WERI-Rb-1 (cell line): ENCODE results near the gene CHST12.

Experiments
- DNase-seq: peaks from one replicate; pipeline ENCODE4 v3.0.0-alpha.2; 2020
- H3K27ac ChIP-seq: fragments of 250-450 bp; sonication (Bioruptor Pico); 2 replicates; pipeline ENCODE4 v1.5.1; 2020; ENCODE audit warnings: mild to moderate bottlenecking, moderate library complexity
- H3K27me3 ChIP-seq: fragments of 250-450 bp; sonication (Bioruptor Pico); 2 replicates; pipeline ENCODE4 v1.5.1; 2021; ENCODE audit warnings: mild to moderate bottlenecking, low read depth, moderate library complexity; ENCODE audit not compliant: insufficient read depth, severe bottlenecking
- H3K36me3 ChIP-seq: fragments of 250-450 bp; sonication (Bioruptor Pico); 2 replicates; pipeline ENCODE4 v1.5.1; 2020; ENCODE audit warnings: mild to moderate bottlenecking, moderate library complexity
- H3K4me3 ChIP-seq: 2 replicates; pipeline ENCODE4 v1.5.1; 2011; ENCODE audit warnings: low read depth, mild to moderate bottlenecking, control low read depth, low read length
- H3K9me3 ChIP-seq: fragments of 250-450 bp; sonication (Bioruptor Pico); 2 replicates; pipeline ENCODE4 v1.5.1; 2021; ENCODE audit warnings: mild to moderate bottlenecking, moderate library complexity; ENCODE audit not compliant: severe bottlenecking
- CTCF ChIP-seq: IDR thresholded peaks from 2 replicates; pipeline ENCODE4 v1.5.1; 2011; ENCODE audit warnings: low read depth, mild to moderate bottlenecking, control low read depth, inconsistent platforms, low read length

Gene CHST12

GRCh38 chr7:2379821-2380450, 23.5 kb upstream of the CHST12 start:
- no peak overlapping the region for H3K27ac ChIP-seq
- no peaks in the 10 kb centered on the region for H3K27me3 ChIP-seq
- DNase-seq: no peak
- no peak for TF ChIP-seq CTCF
- no peak overlapping the region for H3K4me3 ChIP-seq
- no peaks in the 10 kb centered on the region for H3K9me3 ChIP-seq
- peaks cover 59% of the 10 kb centered on the region for H3K36me3 ChIP-seq

GRCh38 chr7:2380461-2380860, 22.9 kb upstream of the CHST12 start:
- no peak overlapping the region for H3K4me3 ChIP-seq
- no peaks in the 10 kb centered on the region for H3K9me3 ChIP-seq
- no peak for DNase-seq
- no peak overlapping the region for H3K27ac ChIP-seq
- no peaks in the 10 kb centered on the region for H3K27me3 ChIP-seq
- peaks cover 54% of the 10 kb centered on the region for H3K36me3 ChIP-seq
- TF ChIP-seq CTCF: no peak

DNA sequence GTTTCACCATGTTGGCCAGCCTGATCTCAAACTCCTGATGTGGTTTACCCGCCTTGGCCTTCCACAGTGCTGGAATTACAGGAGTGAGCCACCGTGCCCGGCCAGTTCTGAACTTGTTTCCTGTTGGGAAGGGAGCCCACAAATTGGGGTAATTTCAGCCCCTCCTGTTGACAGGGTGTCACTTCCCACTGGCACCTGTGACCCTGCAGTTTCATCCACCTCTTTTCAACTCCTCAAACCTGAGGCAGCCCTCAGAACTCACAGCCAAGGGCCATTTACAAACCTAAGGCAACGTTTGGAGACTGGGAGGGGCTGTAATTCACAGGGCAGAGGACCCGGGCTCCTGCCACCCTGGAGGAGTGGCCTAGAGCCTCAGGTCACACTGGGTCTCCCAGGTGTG, 22.2 kb upstream of the CHST12 start:
- TF ChIP-seq CTCF: no peak
- H3K36me3 ChIP-seq: peaks cover 46% of the 10 kb centered on the region
- no peak for DNase-seq
- no peaks in the 10 kb centered on the region for H3K9me3 ChIP-seq
- H3K27ac ChIP-seq: no peak overlapping the region
- H3K27me3 ChIP-seq: no peaks in the 10 kb centered on the region
- H3K4me3 ChIP-seq: no peak overlapping the region

GRCh38 chr7:2381881-2382509, 21.4 kb upstream of the CHST12 start:
- no peaks in the 10 kb centered on the region for H3K9me3 ChIP-seq
- no peak overlapping the region for H3K4me3 ChIP-seq
- H3K27ac ChIP-seq: no peak overlapping the region
- no peaks in the 10 kb centered on the region for H3K27me3 ChIP-seq
- no peak for TF ChIP-seq CTCF
- DNase-seq: no peak
- H3K36me3 ChIP-seq: peaks cover 39% of the 10 kb centered on the region

GRCh38 chr7:2383543-2384274, 19.7 kb upstream of the CHST12 start:
- peak; percentile 90 for DNase-seq
- no peak for TF ChIP-seq CTCF
- peak overlapping the region; percentile 75 for H3K27ac ChIP-seq
- no peaks in the 10 kb centered on the region for H3K9me3 ChIP-seq
- peak overlapping the region; percentile 4; the same call in 1 of the 2 replicates for H3K4me3 ChIP-seq
- peaks cover 35% of the 10 kb centered on the region for H3K36me3 ChIP-seq
- no peaks in the 10 kb centered on the region for H3K27me3 ChIP-seq
